22Rv1 (cell line): ENCODE results near the gene CDKN1A.

Experiments
- ZFX ChIP-seq: fragments of 450-650 bp; IDR thresholded peaks from 2 replicates; pipeline ENCODE4 v1.6.1; 2017; ENCODE audit warnings: antibody characterized with exemption, borderline replicate concordance
- TF ChIP-seq, protein P1 (sequence below): fragments of 450-650 bp; IDR thresholded peaks from 2 replicates; pipeline ENCODE4 v1.5.1; 2017; ENCODE audit warnings: mild to moderate bottlenecking

- TF ChIP-seq, protein P1, sequence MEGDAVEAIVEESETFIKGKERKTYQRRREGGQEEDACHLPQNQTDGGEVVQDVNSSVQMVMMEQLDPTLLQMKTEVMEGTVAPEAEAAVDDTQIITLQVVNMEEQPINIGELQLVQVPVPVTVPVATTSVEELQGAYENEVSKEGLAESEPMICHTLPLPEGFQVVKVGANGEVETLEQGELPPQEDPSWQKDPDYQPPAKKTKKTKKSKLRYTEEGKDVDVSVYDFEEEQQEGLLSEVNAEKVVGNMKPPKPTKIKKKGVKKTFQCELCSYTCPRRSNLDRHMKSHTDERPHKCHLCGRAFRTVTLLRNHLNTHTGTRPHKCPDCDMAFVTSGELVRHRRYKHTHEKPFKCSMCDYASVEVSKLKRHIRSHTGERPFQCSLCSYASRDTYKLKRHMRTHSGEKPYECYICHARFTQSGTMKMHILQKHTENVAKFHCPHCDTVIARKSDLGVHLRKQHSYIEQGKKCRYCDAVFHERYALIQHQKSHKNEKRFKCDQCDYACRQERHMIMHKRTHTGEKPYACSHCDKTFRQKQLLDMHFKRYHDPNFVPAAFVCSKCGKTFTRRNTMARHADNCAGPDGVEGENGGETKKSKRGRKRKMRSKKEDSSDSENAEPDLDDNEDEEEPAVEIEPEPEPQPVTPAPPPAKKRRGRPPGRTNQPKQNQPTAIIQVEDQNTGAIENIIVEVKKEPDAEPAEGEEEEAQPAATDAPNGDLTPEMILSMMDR, result no peak
- TF ChIP-seq ZFX, result no peak
These were observed 23.3 kb upstream of the CDKN1A start for GRCh38 chr6:36655085-36655724.
